Hematopoietic multipotent progenitor cell treated with erythropoietin and hydrocortisone succinate and interleukin-3 and kit ligand, for 4 days (in vitro differentiated cells): ENCODE data around the gene BCL2L11.

Source experiments
- DNase-seq: peaks from one replicate; pipeline ENCODE4 v3.0.0-alpha.2; 2015

Gene BCL2L11

DNA sequence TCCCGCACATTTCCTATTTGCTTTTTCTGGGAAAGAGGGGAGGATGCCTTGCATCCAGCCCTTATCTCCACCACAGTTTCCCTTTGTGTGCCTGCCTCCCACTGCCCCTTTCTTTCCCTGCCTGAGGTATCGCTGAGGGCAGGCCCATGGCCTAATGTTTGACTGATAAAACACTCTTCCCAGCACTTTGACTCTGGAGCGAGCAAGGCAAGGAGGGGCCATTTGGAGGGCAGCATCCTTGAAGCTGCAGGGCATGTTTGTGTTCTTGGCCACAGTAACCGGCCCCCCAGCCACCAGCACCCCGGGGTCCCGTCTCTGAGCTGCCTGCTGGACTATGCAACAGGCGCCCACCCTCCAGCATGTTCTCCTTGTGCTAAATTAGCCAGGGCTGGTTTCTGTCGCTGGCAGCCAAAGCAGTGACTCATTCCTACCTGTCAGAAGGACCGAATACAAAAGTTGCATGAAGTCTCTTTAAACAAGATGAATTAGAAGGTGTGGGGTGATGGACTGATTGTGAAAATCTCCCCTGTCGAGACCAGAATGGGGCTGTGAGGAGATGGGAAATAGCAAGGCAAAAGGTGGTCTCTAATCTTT lies 50.7 kb downstream of the BCL2L11 start:
- DNase-seq: no peak

DNA sequence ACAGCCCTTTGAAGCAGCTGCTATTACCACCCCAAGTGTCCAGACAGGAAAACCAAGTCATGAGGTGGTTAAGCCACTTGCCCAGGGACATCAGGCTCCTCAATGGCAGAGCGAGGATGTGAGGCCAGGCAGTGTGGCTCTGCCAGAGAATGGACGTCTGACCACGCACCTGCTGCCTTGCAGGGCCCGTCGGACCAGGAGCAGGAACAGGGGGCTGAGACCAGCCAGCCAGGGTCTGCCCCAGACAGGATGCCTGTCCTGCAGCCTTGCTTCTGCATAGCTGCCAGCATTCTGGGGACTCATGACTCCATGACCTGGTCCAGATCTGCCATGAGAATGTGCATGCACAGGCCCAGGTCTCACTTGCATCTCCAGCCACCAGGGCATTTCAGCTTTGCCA lies 52.0 kb downstream of the BCL2L11 start:
- DNase-seq: no peak

DNA sequence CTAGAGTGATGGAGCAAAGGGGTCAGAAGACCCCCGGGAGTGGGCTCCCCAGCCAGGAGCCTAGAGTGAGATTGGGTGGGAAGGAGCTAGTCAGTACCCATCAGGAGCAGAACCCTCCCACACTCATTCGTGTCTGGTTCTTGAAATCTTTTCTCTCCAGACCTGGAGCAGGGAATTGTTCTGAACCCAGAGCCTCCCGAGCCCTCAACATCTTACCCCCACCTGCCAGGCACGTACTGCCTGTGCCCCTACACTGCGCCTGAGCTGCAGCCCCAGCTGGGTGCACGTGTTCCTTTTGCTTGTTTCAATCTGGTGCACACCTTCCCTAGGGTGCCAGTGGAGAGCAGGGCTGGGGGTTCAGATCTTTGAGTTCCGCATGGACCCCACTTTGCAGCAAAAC lies 52.6 kb downstream of the BCL2L11 start:
- no peak for DNase-seq

DNA sequence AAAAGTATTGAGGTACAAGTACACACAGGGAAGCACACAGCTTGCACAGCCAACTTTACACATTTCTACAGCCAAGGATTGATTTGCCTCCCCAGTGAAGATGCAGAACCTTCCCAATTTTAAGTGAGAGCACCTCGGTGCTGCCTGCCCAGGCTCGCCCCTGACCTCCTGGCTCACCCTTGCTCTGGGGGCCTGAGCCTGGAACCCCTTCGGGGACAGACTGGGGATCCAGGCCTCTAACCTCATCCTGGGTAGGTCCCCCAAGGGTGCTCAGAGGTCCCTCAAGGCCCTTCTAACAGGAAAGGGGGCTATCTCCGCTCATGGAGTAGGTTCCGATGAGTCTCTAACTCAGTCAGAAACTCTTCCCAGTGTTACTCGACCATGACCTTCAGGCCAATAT lies 53.1 kb downstream of the BCL2L11 start:
- DNase-seq: no peak

DNA sequence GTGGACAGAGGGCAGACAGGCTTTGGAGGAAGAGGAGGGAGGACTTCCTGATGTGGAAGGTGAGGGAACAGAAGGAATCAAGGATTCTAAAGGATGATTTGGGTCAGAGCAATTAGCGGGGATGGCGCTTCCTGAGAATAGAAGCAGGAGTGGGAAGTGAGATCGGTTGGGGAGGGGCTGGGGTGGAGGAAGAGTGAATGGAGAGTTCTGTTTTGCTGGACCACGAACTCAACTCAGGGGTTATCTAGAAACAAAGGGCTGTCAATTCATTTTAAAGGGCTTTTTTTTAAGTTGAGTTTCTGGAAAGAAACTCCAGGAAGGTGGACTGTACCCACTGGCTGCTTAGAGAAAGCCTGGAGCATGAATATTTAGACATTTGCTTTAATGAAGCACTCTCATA lies 54.9 kb downstream of the BCL2L11 start:
- DNase-seq: no peak

DNA sequence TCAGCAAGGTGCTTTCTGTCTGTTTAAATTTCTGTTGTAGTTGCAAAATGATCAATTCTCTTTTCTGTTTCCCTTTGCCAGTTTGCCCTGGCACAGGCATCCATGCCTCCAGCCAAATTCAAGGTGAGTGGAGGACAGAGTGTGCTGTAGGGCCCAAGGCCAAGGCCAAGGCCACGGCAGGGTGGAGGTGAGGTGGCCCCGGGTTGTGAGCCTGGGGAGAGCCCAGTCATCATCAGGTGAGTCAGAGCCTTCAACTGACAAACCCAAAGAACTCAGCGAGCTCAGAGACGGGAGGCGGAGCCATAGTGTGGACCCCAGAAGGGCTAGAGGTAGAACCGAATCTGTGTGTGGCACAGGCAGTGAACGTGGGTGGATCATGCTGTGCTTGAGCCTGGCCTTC lies 55.7 kb downstream of the BCL2L11 start:
- DNase-seq: no peak

DNA sequence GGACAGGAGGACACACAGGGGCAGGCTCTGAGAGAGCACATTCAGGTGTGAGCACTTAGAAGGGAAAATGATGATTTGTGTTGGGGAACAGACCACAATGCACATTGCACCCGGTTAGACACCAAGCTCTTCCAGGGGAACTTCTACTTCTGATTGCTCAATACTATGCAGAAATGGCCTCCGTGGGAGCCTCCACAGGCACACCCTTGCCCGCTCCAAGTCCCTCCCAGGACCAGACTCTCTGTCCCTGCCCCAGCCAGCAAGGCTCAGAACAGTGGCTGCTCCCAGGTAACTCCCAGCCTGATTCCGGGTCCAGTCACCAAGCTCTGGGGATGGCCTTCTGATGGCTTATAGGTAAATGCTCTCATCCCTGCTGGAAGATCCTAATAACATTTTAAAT lies 56.2 kb downstream of the BCL2L11 start:
- no peak for DNase-seq

DNA sequence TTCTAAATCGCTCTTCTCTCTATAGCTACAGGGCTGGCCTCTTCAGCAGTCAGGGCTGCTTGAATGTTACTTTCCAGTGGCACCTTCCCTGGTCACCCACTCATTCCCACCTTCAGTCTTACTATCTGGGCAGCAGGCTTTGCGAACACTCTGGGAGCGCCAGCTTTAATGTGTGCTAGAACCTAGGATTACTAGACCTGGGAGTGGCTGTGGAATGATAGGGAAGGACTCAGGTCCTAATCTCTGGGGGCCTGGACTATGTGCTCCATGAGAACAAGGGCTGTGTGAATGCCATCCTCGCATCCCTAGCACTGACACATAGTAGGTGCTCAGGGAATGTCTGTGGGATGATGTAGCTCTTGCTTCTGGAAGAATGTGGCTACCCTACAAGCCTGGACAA lies 57.6 kb downstream of the BCL2L11 start:
- no peak for DNase-seq

DNA sequence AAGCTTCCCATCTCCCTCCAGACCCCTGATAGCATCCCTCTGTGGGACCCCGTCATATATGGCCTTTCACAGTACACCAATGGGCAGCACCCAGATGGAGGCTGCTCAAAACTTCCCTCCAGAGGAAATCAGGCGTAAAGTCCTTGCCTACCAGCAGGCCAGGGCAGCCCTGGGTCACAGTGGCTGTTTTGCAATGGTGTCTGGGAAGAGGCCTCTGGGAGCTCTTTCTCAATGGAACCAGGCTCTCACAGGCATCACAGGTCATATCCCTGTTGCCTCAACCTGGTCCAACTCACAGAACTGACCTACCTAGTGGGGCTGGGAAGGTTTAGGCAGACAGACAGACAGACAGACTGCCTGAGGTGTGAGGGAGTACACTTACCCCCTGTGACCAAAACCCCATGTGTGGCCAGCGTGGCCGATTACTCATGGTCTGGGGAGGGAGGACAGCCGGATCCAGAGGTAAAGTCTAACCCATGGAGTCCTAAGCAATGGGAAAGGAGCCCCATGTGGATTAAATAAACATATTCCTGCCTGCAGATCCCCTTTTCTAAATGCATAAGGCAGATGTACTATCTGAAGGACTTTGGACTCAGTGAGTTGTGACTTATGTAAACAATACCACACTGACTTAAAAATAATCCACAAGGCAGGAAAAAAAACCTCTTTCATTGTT lies 58.2 kb downstream of the BCL2L11 start:
- no peak for DNase-seq

DNA sequence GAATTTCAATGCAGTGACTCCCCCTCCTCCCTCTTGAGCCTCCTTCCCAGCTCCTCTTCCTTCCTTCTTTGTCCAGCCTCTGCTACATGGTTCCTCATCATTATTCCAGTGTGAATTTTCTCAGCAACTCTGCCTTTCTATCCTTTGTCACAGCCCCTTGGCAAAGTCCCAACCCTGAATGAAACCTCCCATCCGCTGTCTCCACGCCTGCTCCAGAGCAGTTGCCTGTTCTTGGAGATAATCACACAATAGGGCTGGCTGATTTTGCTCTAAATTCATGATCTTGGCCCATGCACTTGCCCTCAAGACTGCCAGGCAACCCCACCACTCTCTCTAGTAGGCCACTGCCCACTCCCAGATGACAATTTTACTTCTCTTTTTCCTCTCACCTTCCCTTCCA lies 61.4 kb downstream of the BCL2L11 start:
- peak; percentile 90 for DNase-seq

DNA sequence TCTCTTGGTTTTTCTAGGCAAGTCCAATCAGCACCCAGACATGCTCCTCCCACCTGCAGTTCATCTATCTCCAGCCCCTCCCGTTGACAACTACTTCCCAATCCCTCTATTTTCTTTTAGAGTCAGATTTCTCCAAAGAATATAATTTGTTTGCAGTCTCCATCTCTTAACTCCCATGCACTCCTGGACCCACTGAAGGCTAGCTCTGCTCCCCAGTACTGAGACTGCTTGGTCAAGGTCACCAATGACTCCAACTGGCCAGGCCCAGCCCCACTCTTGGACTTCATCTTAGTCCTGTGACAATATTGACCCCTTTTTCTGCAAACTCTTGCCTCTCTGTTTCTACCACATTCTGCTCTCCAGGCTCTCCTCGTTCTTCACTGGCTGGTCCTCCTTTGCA lies 62.0 kb downstream of the BCL2L11 start:
- no peak for DNase-seq

DNA sequence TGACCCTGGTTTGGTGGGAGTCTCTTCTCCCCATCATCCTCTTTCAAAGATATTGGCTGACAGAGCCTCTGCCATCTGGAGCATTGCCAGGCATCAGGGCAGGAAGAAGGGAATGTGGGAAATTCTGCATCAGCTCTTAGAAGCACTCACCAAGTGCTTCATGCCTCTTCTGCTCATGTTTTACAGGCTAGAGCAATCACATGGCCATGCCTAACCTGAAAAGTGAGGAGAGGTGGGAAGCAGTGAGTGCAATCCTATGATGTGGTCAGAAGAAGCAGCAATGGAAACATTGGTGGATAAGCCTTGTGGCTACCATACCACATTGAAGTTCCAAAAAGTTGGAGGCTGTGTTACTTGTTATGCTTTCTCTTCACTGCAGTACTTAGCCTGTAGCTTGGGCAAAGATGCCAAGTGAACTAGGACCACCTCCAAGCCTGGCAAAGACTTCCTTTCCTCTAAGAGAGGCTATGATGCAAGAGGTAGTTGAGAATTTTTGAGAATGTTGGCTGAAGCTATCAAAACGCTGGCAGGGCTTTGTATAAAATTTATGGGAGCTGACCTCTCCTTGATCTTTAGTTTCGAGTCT lies 64.1 kb downstream of the BCL2L11 start:
- DNase-seq: no peak

DNA sequence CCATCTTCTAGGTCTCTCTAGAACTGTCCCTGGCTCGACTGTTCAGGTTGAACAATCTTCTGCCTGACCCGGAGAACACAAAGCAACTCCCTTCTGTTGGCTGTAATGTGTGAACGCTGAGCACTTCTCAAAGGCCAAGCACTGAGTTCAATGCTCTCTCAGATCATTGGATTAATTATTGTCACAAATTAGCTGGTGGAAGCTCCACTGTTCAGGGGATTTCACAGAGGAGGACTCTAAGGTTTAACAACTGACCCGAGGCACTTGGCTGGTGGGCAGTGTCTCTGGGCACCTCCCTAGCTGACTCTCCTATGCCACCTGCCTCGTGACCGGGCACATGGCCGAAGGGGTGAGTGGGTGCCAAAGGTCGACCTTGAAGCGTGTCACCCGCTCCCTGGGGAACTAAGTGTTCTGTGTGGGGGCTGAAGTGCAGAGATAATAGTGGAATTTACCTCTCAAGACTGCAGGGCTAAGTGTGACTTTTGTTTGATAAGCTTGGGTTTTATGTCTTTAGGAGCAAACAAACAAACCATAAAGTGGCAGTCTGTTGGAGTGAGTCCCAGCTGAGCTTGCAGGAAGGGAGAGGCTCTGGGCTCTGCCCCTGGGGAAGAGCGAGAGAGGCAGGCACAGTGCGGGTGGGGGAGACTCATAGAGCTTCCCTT lies 64.8 kb downstream of the BCL2L11 start:
- DNase-seq: peak; percentile 67

DNA sequence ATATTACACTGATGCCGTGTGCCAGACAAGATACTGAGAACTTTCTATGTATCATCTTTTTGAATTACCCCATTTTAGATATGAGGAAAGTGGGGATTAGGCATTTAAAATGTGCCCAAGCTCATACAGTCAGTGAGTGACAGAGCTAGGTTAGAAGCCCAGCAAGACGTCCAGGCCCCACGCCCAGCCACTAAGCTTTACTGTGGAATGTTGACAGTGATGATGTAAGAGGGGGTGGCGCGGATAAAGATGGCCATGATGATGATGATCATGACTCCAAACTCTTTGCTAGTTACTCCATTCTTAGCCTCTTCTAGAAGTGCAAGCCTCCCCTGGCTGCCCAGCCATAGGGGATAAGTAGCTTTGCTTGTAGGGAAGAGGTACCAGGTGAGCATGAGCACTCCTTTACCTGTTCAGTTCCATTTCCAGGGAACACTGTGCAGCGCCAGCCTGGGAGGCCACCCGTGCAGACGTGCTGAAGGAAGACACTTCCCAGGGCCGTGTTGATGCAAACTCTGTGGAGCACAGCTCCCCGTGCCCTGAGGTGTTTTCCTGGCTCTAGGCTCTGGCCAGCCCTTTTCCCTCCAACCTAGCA lies 65.5 kb downstream of the BCL2L11 start:
- no peak for DNase-seq

DNA sequence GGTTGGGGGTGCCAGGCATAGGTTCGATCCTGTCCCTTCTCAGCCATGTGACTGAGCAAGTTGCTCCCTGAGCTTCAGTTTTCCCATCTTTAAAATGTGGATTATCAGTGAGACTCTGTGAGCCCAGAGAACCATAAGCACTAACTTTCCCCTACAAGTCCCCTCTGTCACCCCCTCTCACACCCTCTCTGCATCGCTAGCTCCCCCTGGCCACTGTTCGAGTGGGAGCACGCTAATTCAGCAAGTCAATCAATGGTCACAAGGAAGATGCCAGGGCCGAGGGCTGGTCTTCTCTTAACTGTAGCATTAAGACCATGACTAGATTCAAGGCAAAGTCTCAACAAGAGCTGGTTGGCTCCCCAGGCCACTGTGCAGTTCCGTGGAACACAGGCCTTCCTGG lies 66.2 kb downstream of the BCL2L11 start:
- no peak for DNase-seq

DNA sequence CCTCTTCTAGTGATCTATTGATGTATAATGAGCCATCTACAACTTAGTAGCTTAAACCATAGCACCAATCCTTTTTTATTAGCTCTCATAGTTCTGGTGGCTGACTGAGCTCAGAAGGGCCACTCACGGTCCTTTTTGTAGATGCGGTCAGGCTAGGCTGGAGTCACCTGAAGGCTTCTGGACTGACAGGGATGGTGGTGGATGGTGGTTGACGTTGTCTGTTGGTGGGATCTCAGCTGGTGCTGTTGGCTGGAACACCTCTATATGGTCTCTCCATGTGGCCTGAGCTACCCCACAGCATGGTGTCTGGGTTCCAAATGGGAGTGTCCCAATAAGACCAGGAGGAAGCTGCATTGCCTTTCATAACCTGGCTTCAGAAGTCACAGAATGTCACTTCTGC lies 68.0 kb downstream of the BCL2L11 start:
- DNase-seq: no peak

DNA sequence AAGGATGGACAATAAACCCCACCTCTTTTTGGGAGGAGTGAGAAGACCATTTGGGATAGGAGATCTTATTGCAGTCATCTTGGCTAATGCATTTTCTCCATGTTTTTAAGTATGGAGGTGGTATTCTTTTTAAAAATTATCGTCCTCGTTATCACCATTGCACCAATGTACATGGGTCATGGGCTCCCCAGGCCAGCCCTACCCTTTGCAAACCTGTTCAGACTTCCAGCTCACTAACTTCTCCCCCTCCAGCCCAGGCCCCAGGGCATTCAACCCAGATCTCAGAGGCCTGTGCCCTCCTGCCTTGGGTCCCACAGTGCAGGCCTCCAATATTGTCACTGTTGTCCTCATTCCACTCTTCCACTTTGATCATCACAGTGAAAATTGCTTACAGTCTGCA lies 68.4 kb downstream of the BCL2L11 start:
- DNase-seq: no peak

DNA sequence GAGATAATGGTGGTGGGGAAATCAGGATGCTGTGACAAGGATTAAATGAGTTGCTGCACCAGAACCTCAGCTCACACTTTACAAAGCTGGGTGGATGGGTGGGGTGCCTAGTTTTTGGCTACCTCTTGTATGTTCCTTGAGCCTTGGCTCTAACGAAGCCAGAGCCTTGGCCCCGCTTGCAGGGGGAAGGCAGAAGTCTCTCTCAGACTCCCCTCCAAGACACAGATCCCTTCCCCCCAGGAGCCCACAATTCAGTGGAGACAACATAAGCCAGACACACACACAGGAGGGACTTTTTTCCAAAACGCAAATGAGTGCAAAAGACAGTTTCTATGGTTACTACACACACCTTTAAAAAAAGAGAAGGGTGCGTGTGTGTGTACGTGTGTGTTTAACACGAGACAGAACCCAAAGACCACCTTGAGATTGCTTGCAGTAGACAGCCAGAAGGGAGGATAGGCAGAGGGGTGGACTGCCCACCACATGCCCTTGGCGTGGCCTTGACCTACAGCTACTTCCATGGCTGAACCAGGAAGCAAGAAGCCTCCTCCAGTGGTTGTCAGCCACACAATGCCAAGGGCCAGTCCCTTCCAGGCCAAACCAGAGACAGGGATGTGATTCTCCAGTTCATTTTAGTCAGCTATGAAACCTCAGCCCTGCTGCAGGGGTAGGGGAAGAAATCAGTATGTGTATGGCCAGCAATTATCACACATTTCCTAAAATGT lies 70.3 kb downstream of the BCL2L11 start:
- DNase-seq: no peak

DNA sequence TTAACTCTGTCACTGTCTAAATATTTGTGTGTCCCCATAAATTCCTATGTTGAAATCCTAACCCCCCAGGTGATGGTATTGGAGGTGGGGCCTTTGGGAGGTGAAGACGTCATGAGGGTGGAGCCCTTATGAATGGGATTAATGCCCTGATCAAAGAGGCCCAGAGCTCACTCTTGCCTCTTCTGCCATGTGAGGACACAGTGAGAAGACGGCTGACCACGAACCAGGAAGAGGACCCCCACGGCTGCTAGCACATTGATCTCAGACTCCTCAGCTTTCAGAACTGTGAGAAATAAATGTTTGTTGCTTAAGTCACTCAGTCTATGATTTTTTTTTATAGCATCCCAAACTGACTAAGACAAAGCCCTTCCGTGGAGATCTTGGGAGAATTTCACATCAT lies 71.2 kb downstream of the BCL2L11 start:
- no peak for DNase-seq

DNA sequence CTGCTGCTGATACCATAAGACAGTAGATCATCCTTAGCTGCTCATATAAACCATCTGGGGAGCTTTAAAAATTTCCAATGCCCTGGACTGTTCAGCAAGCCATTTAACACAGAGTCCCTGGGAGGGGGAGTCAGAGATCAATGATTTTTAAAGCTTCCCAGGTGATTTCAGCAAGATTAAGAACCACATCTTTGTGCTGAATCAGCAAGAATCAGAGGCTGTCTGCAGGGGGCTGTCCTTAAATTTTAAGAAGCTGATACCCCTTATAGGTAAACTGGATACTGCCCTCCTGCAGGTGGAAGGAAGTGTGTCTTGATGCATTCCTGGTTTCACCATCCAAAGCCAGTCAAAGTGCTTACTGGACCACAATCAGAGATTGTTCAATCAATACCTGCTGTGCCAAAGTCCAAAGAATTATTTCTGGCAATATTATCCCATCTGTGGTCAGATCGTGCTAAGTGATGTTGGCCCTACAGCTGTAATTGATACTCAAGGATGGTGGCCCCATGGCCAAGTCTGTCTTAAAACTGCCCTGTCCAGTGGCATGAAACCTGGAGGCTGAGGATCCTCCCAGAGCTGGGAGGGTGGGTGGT lies 72.2 kb downstream of the BCL2L11 start:
- no peak for DNase-seq

DNA sequence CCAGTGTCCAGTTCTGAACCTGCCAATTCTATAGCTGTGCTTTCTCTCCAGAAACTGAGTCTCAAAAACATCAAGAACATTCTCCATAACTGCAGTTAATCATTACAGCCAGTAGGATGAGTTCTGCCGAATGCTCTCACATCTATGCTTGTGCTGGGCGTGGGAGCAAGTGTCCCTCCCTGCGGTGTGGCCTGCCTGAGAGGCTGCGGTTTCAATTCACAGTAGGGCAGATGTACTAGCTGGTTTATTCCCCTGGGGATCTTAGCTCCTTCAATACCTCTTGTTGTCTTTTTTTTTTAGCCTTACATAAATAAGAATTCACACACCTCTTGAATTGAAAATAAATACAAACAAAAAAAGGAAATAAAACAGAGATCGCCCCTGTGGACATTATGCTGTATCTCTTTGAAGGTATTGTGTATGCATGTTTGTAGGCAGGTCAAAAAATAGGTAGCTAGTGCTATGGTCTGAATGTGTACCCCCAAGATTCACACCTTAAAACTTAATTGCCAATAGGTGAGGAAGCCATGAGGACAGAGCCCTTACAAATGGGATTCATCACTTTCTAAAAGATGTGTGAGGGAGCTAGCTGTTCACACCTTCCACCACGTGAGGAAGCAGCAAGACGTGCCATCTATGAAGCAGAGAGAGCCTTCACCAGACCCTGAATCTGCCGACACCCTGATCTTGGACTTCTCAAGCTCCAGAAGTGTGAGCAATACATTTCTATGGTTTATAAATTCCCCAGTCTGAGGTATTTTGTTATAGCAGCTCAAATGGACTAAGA lies 74.3 kb downstream of the BCL2L11 start:
- DNase-seq: peak; percentile 39

DNA sequence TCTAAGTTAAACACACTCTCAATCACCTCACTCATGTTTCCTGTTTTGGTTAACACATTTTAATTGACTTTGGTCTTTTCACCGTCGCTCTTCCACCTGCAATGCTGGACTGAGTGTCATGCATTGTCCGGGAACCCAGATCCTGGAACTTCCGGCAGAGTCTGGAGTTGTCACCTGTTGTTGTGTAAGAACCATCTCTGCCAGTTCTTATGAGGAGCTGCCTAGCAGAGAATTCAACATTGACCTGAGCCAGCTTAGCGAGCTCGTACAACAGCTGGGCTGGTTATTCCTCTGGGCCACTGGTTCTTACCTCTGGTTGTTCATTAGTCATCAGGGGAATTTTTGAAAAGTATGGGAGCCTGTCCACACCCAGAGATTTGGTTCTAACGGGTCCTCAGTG lies 75.7 kb downstream of the BCL2L11 start:
- no peak for DNase-seq
